DMS53 treated with DMSO at 0.1 percent for 48 hours (cell line): ENCODE results near the gene GPHN.

Source experiments
- DNase-seq: peaks from one replicate; lab custom pipeline; 2025; ENCODE audit not compliant: unreplicated experiment; lab: John Stamatoyannopoulos, UW

Gene GPHN

DNA sequence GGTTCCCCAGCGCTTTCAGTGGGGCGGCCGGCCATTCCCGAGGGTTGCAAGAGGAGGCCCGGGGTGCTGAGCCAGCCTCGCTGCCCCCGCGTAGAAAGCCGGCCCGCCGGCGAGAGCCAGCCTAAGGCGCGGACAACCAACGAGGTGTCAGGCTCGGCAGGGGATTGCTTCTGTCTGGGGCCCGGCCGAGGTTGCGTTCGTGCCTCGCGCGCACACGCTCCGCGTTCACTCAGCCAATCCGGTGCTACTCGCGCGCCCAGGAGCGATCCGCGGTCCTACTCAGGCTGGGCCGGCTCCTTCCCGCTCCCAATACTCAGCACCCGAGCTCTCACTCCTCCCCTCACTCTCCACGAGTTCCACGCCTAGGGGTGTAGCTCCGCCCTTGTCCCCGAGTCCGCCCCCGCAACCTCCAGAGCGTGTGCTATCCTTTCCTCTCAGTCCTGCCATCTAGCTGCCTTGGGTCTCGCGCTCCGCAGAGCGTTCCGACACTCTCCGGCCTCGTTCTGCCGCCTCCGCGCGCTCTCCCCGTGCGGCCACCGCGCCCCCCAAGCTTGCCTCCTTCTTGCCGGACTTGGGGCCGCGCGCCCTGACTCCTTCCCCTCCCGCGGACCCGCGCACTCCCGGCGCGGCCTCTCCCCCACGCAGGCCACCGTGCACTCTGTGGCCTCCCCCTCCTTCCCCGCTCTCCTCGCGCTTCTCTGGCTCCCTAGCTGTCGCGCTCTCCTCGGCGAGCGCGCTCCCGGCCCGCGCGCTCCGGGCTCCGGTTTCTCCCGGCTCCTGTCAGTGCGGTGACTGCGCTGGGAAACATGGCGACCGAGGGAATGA, at the start of gene GPHN:
TSS of gene GPHN (plus strand) at position 426 of the 825 bp plus-strand sequence.
- DNase-seq, result peak; percentile 91

DNA sequence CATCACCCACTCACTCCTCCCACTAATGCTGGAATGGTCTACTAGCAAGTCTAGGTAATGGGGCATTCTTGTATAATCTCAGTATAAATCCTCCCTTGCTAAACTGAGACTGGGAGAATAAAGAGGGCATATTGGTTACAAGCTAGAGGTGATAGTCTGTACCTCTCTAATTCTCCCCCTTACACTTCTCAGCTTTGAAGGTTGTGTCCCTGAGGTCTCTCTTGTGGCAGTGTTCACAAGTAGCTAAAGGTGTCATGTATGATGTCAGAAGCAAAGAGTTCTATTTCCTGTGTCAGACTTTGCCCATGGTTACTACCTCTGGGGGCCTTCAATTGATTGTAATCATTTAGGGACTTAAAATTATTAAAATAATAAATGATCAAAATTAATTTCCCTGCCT, 48.3 kb upstream of the GPHN start:
- no peak for DNase-seq

DNA sequence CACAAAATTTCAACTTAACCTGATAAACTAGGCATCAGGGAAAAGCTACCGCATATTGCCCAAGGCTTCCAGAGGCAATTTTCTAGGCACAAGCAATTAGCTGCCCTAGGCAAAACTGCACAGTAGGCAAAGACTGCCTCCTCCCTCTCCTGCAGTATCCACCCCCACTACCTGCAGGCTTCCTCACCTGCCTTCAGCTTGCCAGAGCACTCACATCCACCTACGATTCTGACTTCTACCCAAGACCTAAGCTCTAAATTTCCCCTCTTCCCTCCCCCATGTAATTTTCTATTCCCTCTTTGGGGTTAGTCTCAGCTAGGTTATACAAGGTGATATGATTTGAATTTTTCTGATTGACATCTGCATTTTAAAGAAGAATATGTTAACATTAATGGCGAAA, 43.7 kb upstream of the GPHN start:
- DNase-seq, result no peak

DNA sequence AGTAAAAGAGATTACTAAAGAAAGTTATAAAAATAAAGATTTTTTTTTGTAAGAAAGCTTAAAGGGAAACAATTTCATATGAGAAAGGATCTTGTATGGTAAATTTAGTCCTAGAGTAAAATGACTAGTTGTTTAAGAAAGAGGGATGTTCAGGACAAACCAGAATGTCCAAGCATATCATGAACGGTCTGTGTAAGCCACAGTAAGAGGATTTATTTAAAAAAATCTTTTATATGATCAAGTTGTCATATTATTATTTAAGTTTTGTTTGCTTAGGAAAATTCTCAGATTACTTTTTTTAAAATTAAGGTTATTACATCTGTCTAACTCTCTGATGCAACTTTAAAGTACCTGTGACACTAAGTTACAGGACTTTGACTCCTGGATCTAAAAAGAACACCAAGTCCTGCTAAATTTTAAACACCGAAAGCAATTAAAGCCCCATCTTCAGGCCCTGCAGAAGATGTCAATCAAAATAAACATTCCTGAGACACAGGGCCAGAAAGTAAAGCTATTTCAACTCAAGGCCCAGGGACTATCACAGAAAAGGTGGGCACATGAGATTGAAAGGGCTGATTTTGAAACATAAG, 39.1 kb upstream of the GPHN start:
- no peak for DNase-seq

DNA sequence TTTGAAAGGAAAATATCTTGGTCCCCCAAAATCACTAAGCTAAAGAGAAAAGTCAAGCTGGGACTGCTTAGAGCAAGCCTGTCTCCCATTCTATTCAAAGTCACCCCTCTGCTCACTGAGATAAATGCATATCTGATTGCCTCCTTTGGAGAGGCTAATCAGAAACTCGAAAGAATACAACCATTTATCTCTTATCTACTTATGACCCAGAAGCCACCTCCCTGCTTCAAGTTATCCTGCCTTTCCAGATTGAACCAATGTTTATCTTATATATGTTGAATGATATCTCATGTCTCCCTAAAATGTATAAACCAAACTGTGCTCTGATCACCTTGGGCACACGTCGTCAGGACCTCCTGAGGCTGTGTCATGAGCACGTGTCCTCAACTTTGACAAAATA, 36.4 kb upstream of the GPHN start:
- no peak for DNase-seq

DNA sequence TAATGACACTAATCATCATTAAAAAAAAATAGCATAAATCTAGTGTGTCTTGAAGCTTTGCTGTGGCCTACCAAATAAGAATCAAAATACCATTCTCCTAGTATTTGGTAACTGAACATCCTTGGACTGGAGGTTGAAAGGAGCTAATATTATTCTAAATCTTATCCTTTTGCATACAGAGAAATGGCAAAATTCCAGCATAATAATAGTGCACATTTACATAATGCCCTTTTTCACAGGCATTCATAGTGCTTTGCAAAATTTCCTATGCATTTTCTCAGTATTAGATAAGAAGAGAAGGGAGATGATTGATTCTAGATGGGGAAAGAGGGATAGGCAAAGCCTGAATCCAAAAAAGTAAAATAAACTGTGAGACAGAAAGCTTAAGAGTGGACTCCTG, 35.7 kb upstream of the GPHN start:
- DNase-seq, result no peak

DNA sequence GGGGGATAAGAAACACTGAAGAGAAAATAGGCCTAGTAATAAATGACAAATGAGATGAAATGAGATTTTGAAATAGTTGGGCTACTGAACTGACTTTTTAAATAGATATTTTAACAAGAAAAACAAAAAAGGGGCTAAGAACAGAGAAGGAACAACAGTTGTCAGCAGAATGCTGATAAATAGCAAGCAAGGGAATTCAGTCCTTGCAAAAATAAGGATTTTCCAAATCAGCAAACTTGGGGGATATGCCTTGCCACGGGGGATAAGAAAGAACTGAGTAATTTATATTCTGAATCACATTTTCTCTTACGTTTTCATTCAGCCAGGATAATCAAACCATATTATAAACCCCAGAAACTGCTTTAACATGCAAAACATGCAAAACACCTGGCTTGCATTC, 34.7 kb upstream of the GPHN start:
- no peak for DNase-seq

DNA sequence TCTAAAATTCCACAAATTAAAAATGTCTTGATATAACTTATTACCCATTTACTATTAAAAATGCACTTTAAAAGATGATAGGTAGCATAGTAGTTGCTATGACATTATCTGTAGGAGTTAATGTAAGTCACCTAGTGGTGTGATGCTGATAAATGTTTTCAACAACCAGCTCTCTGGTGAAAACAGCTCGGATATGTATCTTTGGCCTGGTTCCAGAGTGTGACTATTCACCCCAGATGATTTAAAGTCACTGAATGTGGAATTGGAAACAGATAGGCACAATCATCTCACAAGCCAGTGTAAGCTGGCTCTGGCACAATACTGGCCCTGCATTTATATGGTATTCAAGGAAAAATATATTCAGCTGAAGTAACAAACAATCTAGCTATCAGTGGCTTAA, 31.0 kb upstream of the GPHN start:
- no peak for DNase-seq

DNA sequence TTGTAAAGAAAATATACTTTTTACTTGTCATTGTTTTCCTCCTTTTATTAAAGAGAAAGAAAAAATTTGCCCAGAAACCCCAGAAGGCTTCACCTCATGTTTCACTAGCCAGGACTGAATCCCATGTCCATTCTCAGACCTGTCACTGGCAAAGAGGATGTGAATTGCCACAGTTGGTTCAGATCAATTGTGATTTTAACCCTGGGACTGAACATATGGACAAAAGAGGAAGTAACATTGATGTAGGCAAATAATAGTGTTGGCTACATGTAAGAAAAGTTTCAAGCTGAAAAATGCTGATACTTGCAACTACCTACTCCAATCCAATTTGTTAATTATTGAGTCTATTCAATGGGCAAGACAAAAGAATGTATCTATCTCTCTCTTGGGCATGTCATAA, 30.4 kb upstream of the GPHN start:
- DNase-seq, result no peak

DNA sequence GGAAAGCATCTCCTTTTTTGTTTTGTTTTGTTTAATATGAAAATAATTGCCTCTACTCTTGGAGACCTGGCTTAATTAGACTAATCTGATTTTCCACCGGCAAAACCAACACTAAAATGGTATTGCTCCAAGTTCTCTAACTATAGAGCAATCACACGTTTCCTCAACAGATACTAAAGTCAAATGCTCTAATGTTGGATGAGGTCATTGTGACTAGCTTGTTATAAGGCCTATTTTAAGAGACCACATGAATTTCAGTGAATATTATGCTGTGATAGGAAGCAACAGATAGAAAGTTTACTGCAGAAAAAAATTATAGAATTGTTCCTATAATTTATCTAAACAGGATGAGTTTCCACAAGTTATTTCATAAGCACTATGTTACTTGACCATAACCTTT, 25.1 kb upstream of the GPHN start:
- DNase-seq, result no peak

DNA sequence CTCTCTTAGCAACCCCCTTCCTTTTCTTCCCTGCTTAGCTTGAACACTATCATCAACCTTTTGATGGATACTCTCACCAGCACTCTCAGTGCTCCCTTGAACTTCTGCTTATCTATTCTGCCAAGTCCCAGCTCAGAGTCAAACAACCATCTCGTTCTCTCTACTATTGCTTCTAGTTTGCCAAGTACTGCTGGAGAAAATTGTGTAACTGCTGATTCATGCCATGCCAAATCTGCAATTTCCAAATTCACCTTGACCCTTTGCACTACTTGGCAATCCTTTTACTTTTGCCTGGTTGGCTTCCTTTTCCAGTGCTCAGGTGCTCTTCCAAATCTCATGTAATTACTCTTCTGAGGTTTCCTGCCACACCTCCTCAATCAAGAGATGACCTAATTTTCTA, 24.6 kb upstream of the GPHN start:
- DNase-seq, result no peak

DNA sequence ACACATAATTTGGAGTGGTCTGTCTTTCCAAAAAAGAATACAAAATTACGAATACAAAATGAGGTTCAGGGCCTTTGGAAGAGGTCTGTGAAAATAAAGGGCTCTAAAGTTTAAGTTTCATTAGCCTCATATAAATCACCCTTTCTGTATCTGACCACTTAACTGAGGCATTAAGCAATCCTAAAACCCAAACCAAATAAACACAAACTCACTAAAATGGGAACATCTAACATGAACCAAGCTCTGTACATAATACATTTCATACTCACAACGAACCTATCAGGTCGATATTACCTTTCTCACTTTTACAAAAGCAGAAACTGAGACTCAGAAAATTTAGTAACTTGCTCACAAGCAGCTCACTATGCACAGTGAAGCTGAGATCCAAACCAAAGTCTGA, 22.9 kb upstream of the GPHN start:
- DNase-seq, result no peak

DNA sequence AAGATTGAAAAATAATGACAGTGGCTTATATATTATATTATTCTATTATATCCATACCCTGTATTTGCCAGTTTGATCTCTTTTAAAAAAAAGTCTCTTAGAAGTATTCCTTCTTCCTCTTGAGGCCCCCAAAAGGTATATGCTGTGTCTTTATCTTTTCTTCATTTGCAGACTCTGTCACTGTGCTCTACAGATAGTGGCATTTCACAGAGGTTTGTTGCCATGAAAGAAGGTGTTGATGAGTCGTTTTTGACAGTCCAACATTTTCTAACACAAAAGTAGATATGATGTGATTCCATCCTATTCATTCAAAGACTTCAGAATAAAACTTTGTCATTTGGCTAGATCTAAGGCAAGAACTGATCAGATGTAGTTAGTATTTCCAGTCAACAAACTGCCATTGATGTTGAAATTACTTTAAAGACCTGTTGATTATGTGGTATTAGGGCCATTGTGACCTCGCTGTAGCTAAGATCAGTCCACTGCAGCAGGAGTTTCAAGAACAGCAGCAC, 22.0 kb upstream of the GPHN start, which contains the start of gene CCDC196:
TSS of gene CCDC196 (plus strand) at position 462 of the 512 bp plus-strand sequence. CDS start 132 bp downstream, outside the sequence.
- no peak for DNase-seq

DNA sequence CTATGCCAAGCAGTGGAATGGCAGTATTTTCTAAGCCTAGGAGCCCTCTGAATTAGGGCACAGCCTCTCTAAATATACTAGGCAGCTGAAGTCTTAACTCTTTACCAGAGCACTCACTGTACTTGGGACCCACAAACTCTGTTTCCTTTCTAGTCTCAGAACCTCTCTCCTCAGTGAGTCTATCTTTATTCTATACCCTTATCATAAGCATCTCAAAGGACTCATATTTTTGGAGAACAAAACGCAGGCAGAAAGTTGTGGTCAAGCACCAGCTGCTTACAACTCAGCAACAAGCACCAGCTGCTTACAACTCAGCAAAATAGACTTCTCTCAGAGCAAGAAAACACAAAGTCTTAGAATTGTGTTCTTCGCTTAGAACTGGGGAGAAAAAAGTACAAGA, 20.8 kb upstream of the GPHN start:
- no peak for DNase-seq

DNA sequence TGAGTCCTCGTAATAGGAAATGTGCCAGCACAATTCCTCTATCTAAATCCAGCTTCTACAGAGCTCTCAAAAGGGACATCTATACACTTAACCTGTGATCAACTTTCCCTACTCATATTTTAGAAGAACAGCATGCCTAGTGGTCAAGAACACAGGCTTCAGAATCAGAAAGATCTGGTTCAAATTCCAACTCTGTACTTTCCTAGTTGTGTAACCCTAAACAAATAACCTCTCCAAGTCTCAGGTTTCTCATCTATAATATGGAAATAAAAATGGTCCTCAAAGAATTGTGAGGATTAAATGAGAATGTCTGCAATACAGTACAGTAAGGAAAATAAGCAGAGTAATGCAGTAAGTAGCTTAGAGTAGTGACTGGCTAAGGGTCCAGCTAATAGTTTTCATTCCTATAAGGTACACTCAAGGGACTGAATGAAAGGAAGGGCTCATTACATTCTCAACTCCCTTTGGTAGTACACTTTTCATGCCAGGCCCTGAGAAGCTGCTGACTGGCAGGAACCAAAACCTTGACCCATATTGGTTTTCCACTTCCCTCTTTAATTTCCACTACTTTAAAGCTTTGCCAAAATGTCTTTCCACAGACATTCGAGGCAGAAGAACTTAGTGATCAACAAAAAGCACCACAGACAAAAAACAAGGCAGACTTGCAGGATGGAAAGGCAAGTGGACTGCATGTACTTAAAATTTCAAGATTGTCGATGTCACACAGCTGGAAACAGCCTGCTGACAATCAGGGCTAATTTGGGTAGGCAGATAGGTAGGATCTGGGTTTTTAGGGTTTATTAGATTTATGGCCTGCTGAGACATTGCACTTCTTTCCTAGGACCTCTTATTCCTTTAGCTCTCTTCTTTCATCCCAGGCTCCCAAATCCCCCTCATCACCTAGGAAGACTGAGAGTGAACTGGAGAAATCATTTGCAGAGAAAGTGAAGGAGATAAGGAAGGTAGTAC, 17.5 kb upstream of the GPHN start:
- no peak for DNase-seq

DNA sequence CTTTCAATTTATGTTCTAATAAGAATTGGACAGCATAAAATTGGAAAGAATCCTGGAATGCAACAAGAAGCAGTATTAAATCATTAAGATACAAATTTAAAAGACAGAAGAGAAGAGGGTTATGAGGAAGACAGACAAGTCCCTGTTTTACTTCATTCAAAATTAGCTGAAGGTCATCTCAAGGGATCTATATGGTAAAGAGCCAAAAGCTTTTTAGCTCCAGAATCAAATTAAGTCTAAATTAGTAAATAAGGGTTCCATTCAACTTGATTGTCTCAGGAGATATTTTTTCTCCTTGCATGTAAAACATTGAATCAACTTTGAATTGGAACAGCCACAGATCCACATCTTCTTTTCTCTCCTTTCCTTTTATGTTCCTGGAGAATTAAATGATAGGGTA, 14.2 kb upstream of the GPHN start:
- DNase-seq, result no peak

DNA sequence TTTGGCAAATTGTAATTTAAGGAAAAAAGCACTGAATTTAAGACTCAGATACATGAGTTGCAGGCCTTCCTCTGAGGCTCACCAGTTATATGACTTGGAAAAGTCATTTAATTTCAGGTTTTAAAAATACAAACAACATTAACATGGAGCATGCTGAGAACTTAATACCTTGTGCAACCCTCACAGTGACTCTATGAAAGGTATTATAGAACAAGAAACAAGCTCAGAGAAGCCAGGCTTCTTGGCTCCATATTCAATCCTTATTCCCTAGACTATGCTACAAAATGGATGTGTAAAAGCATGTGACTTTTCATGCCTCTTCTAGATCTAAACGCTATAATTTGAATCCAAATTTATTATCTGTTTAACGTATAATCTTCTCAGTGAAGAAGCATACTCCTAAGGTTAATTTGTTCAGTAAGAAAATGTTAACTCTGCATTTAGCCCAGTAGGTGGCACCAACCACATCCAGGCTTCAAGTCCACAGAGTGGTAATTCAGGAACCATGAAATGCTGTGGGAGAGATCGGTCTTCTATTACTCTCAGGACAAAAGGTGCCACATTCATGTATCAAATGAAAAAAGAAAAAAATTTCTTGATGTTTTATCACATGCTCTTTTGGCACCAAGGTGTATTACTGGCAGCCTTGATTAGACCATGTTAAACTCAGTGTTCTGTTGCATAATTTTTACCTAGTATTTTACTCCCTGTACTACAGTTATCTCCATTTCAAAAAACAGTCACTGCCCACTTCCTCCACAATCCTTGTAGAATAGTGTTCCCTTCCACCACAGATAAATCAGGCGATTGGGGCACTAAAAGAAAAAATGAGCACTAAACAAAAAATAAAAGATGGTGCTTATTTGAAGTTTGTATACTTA, 12.5 kb upstream of the GPHN start:
- peak; percentile 59 for DNase-seq

DNA sequence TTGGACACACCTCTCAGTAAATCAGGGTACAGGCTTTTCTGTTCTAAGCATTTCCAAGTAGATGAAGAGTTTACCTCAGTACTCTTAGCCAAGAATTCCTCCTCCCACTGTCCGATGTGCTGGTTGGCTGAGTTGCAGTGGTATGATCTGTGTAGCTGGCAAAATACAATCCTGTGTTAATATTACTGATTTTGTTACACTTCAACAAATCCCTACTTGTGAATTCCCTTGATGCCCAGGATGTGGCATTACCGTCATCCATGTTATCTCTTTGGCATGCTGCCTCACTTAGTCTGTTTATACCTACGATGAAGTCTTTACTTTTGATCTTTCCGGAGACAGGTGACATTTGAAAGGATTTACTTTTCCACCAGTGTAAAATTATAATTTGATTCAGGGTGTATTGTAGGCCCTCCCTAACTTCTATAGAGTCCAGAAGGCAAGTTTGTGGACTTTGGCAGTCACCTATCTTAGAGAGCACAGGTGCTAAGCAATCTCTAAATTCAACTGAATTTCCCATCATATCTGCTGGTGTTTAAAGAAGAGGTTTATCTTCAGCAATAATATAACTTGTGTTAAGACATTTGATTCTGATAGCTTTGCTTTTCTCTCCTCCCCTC, 11.6 kb upstream of the GPHN start:
- no peak for DNase-seq

DNA sequence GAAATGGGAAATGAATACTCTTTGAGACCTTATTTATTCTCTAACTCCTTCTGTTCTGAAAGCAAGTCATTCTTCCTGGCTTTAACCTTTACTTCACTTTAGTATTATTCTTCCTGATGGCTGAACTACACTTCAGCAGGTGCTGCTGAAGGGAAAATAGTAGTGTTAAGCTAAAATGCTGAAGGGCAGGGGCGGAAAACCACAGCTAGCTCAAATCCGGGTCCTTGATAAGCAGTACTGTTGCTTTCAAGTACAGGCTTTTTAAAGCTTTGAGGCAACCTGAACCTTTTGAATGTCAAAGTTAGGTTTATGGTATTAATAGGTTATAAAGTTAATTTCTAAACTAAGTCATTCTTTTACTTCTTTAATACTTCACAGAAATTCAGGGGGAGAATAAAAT, 11.0 kb upstream of the GPHN start:
- no peak for DNase-seq

DNA sequence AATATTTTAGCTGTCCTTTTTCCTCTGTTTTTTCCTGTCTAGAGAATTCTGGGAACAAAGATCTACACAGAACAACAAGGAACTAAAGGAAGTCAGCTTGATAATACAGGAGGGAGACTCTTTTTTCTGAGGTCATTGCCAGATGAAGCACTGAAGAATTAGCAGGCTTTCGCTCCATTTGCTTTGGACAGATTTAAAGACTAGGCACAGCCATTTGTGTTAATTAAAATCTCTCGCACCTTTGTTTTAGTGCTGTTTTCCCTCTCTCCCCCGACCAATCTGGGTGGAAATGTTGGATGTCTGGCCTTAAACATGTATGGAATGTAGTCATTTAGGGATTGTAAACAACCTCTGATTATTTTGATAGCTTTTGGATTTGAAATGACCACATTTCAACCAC, 9.6 kb upstream of the GPHN start:
- no peak for DNase-seq
